AG04450 (cell line): Measurements from ENCODE around the gene PGM2L1. TPM values are rescaled to one million over a fixed set of nuclear protein-coding genes. Genes with fewer than 3 reads are reported as not detected.

Source experiments
- CTCF ChIA-PET: fragments of 300-600, 350-600 bp; formaldehyde crosslinking; extraction: SDS; loops from one replicate; lab custom pipeline; 2022; ENCODE audit warnings: antibody characterized with exemption, inconsistent platforms; lab: Charles Lee
- POLR2A ChIA-PET: fragments of 350-600 bp; formaldehyde crosslinking; extraction: SDS; loops from one replicate; lab custom pipeline; 2021; ENCODE audit warnings: antibody characterized with exemption, inconsistent platforms; lab: Yijun Ruan, JAX
- DNase-seq: peaks from one replicate; pipeline ENCODE4 v3.0.0-alpha.2; 2011; ENCODE audit warnings: low read depth, low spot score
- H3K27ac ChIP-seq: one replicate; pipeline ENCODE4 v1.5.1; 2012; ENCODE audit warnings: low read depth, low read length, control low read depth
- H3K27me3 ChIP-seq: one replicate; pipeline ENCODE4 v1.6.0; 2012; ENCODE audit warnings: low read length; ENCODE audit not compliant: control insufficient read depth, insufficient read depth
- H3K4me3 ChIP-seq: 2 replicates; pipeline ENCODE4 v1.5.1; 2011; ENCODE audit warnings: mild to moderate bottlenecking, low read depth, low read length, control low read depth
- H3K9me3 ChIP-seq: 2 replicates; pipeline ENCODE4 v1.5.1; 2012; ENCODE audit warnings: low read length; ENCODE audit not compliant: control insufficient read depth, insufficient read depth
- polyA plus RNA-seq: library from polyadenylated mRNA; depleted of rRNA; stranded (reverse); fragments of >200 nt; gene quantifications from 2 replicates; pipeline ENCODE4 v1.2.3, GENCODE V29; 2011
- TF ChIP-seq, protein P1 (sequence below): IDR thresholded peaks from 2 replicates; pipeline ENCODE4 v1.5.1; 2011; ENCODE audit warnings: low read depth, low read length, control low read depth, inconsistent platforms

Gene PGM2L1
- polyA plus RNA-seq, 1 experiment, result 2.6 TPM

DNA sequence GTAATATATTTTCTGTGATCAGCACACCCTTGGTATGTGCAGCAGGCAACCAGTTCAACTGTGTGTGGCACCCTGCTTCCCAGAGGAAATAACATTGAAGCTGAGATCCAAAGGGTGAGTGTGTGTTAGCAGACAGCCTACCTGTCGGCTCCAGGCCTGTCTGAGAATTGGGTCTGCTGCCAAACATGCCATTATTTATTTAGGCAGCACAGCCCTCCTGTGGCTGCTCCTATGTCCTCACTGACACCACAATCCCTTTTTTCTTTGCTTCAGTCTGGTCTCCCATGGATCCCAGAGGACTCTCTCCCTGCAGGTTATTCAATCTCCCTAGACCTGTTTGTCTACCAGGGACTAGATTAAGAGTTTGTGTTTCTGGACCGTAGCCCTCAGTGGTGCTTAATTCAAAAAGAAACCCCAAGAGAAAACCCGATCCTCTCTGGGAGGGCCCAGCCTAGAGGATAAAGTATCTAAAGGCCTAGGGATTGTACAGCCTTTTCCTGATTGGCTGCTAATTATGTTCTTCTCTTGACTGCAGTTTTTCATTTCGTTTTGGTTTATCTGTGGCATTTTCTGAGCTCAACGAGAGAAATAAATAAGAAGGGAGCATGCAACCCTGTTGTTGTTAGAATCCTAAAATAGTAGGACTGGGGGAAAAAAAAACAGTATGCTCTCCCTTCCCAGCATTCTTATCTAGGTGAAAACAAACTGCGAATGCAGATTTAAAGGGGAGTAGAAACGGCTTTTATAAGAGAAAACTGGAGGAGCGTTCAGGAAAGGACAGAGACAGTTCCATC, 45.0 kb upstream of the PGM2L1 start:
- ChIA-PET CTCF (interaction anchor here (1.0 to 3.7 kb wide), 6 partner anchors 9 to 187 kb away, joined by 3 to 27 read pairs (median 6); no protein-coding TSS in a partner anchor), POLR2A (no interaction called here)
- DNase-seq, result no peak
- H3K27me3 ChIP-seq, result peaks cover 2% of the 10 kb centered on the region
- TF ChIP-seq, protein P1, sequence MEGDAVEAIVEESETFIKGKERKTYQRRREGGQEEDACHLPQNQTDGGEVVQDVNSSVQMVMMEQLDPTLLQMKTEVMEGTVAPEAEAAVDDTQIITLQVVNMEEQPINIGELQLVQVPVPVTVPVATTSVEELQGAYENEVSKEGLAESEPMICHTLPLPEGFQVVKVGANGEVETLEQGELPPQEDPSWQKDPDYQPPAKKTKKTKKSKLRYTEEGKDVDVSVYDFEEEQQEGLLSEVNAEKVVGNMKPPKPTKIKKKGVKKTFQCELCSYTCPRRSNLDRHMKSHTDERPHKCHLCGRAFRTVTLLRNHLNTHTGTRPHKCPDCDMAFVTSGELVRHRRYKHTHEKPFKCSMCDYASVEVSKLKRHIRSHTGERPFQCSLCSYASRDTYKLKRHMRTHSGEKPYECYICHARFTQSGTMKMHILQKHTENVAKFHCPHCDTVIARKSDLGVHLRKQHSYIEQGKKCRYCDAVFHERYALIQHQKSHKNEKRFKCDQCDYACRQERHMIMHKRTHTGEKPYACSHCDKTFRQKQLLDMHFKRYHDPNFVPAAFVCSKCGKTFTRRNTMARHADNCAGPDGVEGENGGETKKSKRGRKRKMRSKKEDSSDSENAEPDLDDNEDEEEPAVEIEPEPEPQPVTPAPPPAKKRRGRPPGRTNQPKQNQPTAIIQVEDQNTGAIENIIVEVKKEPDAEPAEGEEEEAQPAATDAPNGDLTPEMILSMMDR, result no peak
- H3K4me3 ChIP-seq, result no peak overlapping the region
- no peaks in the 10 kb centered on the region for H3K9me3 ChIP-seq
- no peak overlapping the region for H3K27ac ChIP-seq

DNA sequence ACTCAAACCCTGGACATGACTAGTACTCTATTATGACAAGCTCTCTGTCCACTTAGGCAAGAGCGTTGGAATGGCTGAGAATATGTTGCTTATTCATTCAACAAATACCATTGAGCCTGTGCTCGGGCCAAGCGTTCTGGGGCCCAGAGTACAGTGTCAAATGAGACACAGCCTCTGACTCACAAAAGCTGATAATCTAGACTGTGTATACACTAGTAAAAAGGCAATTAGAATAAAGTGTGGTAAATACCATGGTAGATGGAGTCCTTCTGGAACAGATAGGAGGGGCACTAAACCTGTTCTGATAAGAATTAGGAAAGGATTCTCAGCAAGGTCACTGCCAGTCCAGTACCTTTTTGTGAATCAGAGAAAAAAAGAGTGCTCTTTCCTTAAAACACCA, 44.4 kb upstream of the PGM2L1 start:
- no peak for DNase-seq
- Histone ChIP-seq H3K27me3 (peaks cover 2% of the 10 kb centered on the region), H3K9me3 (no peaks in the 10 kb centered on the region), H3K27ac (no peak overlapping the region), H3K4me3 (no peak overlapping the region)
- TF ChIP-seq, protein P1, result no peak
- ChIA-PET POLR2A (no interaction called here), CTCF (interaction anchor here (1.0 to 3.7 kb wide), 4 partner anchors 10 to 187 kb away, joined by 3 to 27 read pairs (median 6); no protein-coding TSS in a partner anchor)

GRCh38 chr11:74438681-74439080, 40.4 kb upstream of the PGM2L1 start:
- H3K27ac ChIP-seq, result no peak overlapping the region
- DNase-seq, result no peak
- CTCF ChIA-PET, result interaction anchor here (1.0 to 4.7 kb wide), 2 partner anchors 11 to 14 kb away, joined by 3 to 32 read pairs; no protein-coding TSS in a partner anchor
- POLR2A ChIA-PET, result no interaction called here
- H3K27me3 ChIP-seq, result no peaks in the 10 kb centered on the region
- no peak overlapping the region for H3K4me3 ChIP-seq
- H3K9me3 ChIP-seq, result no peaks in the 10 kb centered on the region
- TF ChIP-seq, protein P1, result no peak

DNA sequence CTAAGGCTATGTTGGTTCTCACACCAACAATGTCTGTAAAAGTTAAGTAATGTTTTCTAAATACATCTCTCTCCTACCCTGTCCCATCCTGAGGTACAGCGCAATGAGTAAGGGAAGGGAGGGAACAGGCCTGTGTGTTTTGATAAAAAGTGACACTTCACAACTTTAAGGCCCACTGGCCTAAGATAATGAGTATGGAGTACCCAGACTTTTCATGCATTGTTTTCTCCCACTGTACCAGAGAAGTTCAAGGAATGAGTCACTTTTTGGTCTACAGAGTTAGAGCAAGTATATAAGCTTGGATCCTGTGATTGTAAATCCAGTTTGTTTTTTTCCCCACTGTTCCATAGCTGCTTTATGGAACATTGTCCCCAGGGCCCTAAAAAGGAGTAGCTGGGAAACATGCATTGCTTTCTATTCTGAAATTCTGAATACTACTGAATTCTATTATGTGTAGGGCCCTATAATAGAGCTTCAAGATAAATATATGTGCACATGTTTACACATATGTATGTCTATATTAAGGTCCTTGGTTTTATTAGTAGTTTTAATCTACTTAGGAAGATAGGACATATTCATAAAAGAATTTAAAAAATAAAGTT, 39.3 kb upstream of the PGM2L1 start:
- H3K27me3 ChIP-seq, result no peaks in the 10 kb centered on the region
- TF ChIP-seq, protein P1, result no peak
- no peak overlapping the region for H3K4me3 ChIP-seq
- H3K27ac ChIP-seq, result no peak overlapping the region
- no peaks in the 10 kb centered on the region for H3K9me3 ChIP-seq
- ChIA-PET POLR2A (interaction anchor here (0.7 kb wide), 1 partner anchor 160 kb away, joined by 10 read pairs; no protein-coding TSS in a partner anchor), CTCF (interaction anchor here (1.6 to 4.7 kb wide), 3 partner anchors 12 to 49 kb away, joined by 4 to 32 read pairs (median 9); no protein-coding TSS in a partner anchor)
- DNase-seq, result no peak
